Measurements from ENCODE around the gene GDNF. TPM values are rescaled to one million over a fixed set of nuclear protein-coding genes. Genes with fewer than 3 reads are reported as not detected.

GDNF gene
- total RNA-seq, 5 donors from 2014 or later (not counting 1 experiment from before 2014, with no cell fraction given), result not detected

DNA sequence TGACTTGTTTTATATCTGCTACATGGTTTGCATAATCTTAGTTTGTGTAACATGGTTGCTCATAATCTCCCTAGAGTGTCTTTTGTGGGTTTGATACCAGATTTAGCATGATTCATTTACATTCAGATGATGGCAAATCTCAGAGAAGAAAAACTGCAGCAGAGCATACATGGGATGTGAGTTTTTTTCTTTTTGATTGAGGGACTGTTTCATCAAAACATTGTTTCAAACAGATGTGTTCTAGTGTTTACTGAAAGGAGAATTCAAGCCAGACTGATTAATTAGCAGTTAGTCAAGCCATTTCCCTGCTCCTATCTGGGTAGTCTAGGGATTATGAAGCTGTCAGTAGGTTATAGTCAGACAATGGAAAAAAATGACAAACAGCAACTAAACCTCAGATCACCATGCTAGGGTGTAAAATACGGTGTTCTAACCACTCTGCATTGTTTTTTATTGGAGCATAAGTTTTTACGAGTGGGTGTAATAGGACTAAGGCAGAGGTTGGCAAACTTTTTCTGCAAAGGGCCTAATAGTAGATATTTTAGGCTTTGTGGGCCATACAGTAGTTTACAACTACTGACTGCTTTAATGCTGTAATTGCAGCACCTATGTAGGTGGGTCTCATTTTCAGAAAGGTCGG lies 10.5 kb upstream of the GDNF start:
- 38% methylated on average over 1 of the region's 3 CpGs for WGBS (ENCODE audit: insufficient coverage)
- no peaks in the 10 kb centered on the region for H3K36me3 Mint-ChIP-seq
- H3K27me3 Mint-ChIP-seq, result peaks cover 4 to 32% of the 10 kb centered on the region in 2 donors
- DNase-seq, result no peak
- ChIA-PET CTCF (no interaction called here), POLR2A (interaction anchor here in 1 of 2 donors (0.6 kb wide), 1 partner anchor 9 kb away, joined by 3 read pairs; no protein-coding TSS in a partner anchor)
- H3K27ac Mint-ChIP-seq, result no peak overlapping the region
- Histone ChIP-seq H3K27ac (ENCODE audit: low read length) (no peak overlapping the region), H3K4me3 (ENCODE audit: control insufficient read depth in 1 of 2, extremely low read depth in 1 of 2, low read length in 1 of 2) (no peak overlapping the region), H3K4me1 (ENCODE audit: control insufficient read depth in 1 of 2, extremely low read depth in 1 of 2, insufficient read depth in 2 of 2, low read length in 2 of 2) (no peaks in the 10 kb centered on the region), H3K36me3 (ENCODE audit: control insufficient read depth in 2 of 2, extremely low read depth in 1 of 2, insufficient read depth in 1 of 2, low read length in 1 of 2) (no peaks in the 10 kb centered on the region), H3K27me3 (replicated peaks in 1 of 2; ENCODE audit: control insufficient read depth in 2 of 2, extremely low read depth in 1 of 2, insufficient read depth in 2 of 2, low read length in 1 of 2) (peaks cover 0 to 2% of the 10 kb centered on the region in 2 experiments), H3K9me3 (no peaks in the 10 kb centered on the region)
- H3K9me3 Mint-ChIP-seq, result peaks cover 0 to 7% (median 1%) of the 10 kb centered on the region in 3 donors
- no peaks in the 10 kb centered on the region for H3K4me1 Mint-ChIP-seq
- ATAC-seq (replicated peaks in 1 of 4), result no peak
- H3K4me3 Mint-ChIP-seq, result no peak overlapping the region

DNA sequence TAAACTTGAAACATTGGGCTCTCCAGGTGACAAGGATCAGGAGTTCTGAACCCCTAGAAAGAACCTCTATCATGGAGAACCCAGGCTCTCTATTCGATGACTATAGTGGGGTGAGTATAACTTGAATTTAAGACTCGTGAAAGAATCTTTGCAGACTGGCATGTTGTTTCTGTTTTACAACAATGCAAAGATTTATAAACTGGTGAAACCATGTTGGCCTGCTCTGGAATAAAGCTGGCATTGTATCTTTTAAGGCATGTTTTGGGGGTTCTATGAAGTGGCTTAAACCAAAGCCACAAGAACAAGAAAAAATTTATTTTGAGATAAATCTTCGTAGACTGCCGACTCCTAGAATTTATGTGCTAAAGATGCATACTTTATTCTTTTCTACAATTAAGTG lies 9.8 kb upstream of the GDNF start:
- ChIA-PET POLR2A (interaction anchor here in 1 of 2 donors (0.6 kb wide), 1 partner anchor 41 kb away, joined by 3 read pairs; no protein-coding TSS in a partner anchor), CTCF (no interaction called here)
- 60% methylated on average over 2 of the region's 4 CpGs for WGBS (ENCODE audit: insufficient coverage)
- no peaks in the 10 kb centered on the region for H3K36me3 Mint-ChIP-seq
- H3K4me3 ChIP-seq (ENCODE audit: control insufficient read depth in 1 of 2, extremely low read depth in 1 of 2, low read length in 1 of 2), result no peak overlapping the region
- ATAC-seq (replicated peaks in 1 of 4), result no peak
- H3K27ac ChIP-seq (ENCODE audit: low read length), result no peak overlapping the region
- H3K9me3 ChIP-seq, result no peaks in the 10 kb centered on the region
- H3K27me3 ChIP-seq (replicated peaks in 1 of 2; ENCODE audit: control insufficient read depth in 2 of 2, extremely low read depth in 1 of 2, insufficient read depth in 2 of 2, low read length in 1 of 2), result peaks cover 0 to 2% of the 10 kb centered on the region in 2 experiments
- no peaks in the 10 kb centered on the region for H3K4me1 ChIP-seq (ENCODE audit: control insufficient read depth in 1 of 2, extremely low read depth in 1 of 2, insufficient read depth in 2 of 2, low read length in 2 of 2)
- H3K9me3 Mint-ChIP-seq, result peaks cover 0 to 4% (median 0%) of the 10 kb centered on the region in 3 donors
- H3K27ac Mint-ChIP-seq, result no peak overlapping the region
- H3K4me3 Mint-ChIP-seq, result no peak overlapping the region
- H3K36me3 ChIP-seq (ENCODE audit: control insufficient read depth in 2 of 2, extremely low read depth in 1 of 2, insufficient read depth in 1 of 2, low read length in 1 of 2), result no peaks in the 10 kb centered on the region
- DNase-seq, result no peak
- no peaks in the 10 kb centered on the region for H3K4me1 Mint-ChIP-seq
- peaks cover 8 to 32% of the 10 kb centered on the region in 2 donors for H3K27me3 Mint-ChIP-seq

GRCh38 chr5:37847978-37848425 lies 8.2 kb upstream of the GDNF start:
- H3K4me1 ChIP-seq (ENCODE audit: control insufficient read depth in 1 of 2, extremely low read depth in 1 of 2, insufficient read depth in 2 of 2, low read length in 2 of 2), result no peaks in the 10 kb centered on the region
- ATAC-seq (replicated peaks in 1 of 4) (no peak), DNase-seq (no peak)
- Mint-ChIP-seq H3K27ac (no peak overlapping the region), H3K4me1 (no peaks in the 10 kb centered on the region), H3K27me3 (peaks cover 18 to 32% of the 10 kb centered on the region in 2 donors), H3K36me3 (no peaks in the 10 kb centered on the region), H3K4me3 (no peak overlapping the region), H3K9me3 (no peaks in the 10 kb centered on the region)
- H3K36me3 ChIP-seq (ENCODE audit: control insufficient read depth in 2 of 2, extremely low read depth in 1 of 2, insufficient read depth in 1 of 2, low read length in 1 of 2), result no peaks in the 10 kb centered on the region
- H3K27ac ChIP-seq (ENCODE audit: low read length), result no peak overlapping the region
- peaks cover 0 to 8% of the 10 kb centered on the region in 2 experiments for H3K27me3 ChIP-seq (replicated peaks in 1 of 2; ENCODE audit: control insufficient read depth in 2 of 2, extremely low read depth in 1 of 2, insufficient read depth in 2 of 2, low read length in 1 of 2)
- H3K4me3 ChIP-seq (ENCODE audit: control insufficient read depth in 1 of 2, extremely low read depth in 1 of 2, low read length in 1 of 2), result no peak overlapping the region
- no CpG with 5 or more reads among the region's 3 CpGs for WGBS (ENCODE audit: insufficient coverage)
- CTCF ChIA-PET, result no interaction called here
- no peaks in the 10 kb centered on the region for H3K9me3 ChIP-seq
- POLR2A ChIA-PET, result no interaction called here

DNA sequence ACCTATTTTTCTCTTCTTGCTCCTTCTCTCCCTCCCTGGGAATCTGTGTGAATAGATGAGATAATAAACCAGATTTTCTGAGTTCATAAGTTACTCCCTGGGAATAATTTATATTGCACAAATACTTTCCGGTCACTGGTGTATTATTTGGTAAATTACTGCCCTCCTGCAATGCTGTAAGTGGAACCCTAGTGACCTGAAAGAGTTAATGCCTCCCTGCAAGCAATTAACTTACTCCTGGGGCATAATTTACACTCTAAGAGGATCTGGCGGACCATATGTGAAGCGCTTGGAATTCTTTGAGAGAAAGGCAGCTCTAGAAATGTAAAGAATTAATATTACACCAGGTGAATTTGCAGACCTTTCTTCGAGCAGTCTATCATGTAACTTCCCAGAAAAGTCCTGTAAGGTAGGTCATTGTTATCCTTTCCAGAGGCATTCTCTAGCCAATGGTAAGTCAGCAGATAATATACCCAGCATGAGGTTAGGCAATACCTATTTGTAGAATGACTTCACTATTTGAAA lies 7.0 kb upstream of the GDNF start:
- H3K4me3 Mint-ChIP-seq, result no peak overlapping the region
- Histone ChIP-seq H3K4me3 (ENCODE audit: control insufficient read depth in 1 of 2, extremely low read depth in 1 of 2, low read length in 1 of 2) (no peak overlapping the region), H3K27ac (ENCODE audit: low read length) (no peak overlapping the region), H3K9me3 (no peaks in the 10 kb centered on the region), H3K36me3 (ENCODE audit: control insufficient read depth in 2 of 2, extremely low read depth in 1 of 2, insufficient read depth in 1 of 2, low read length in 1 of 2) (no peaks in the 10 kb centered on the region), H3K4me1 (ENCODE audit: control insufficient read depth in 1 of 2, extremely low read depth in 1 of 2, insufficient read depth in 2 of 2, low read length in 2 of 2) (no peaks in the 10 kb centered on the region), H3K27me3 (replicated peaks in 1 of 2; ENCODE audit: control insufficient read depth in 2 of 2, extremely low read depth in 1 of 2, insufficient read depth in 2 of 2, low read length in 1 of 2) (peaks cover 5 to 16% of the 10 kb centered on the region in 2 experiments)
- ChIA-PET POLR2A (no interaction called here), CTCF (no interaction called here)
- no peaks in the 10 kb centered on the region for H3K36me3 Mint-ChIP-seq
- no peak for DNase-seq
- no peaks in the 10 kb centered on the region for H3K4me1 Mint-ChIP-seq
- H3K27ac Mint-ChIP-seq, result no peak overlapping the region
- H3K27me3 Mint-ChIP-seq, result peaks cover 23 to 37% of the 10 kb centered on the region in 2 donors
- H3K9me3 Mint-ChIP-seq, result no peaks in the 10 kb centered on the region
- no peak for ATAC-seq (replicated peaks in 1 of 4)
- WGBS (ENCODE audit: insufficient coverage), result no CpG with 5 or more reads among the region's 4 CpGs

GRCh38 chr5:37844009-37844408 lies 4.2 kb upstream of the GDNF start:
- peaks cover 15 to 33% of the 10 kb centered on the region in 2 experiments for H3K27me3 ChIP-seq (replicated peaks in 1 of 2; ENCODE audit: control insufficient read depth in 2 of 2, extremely low read depth in 1 of 2, insufficient read depth in 2 of 2, low read length in 1 of 2)
- peaks cover 0 to 2% of the 10 kb centered on the region in 2 experiments for H3K4me1 ChIP-seq (ENCODE audit: control insufficient read depth in 1 of 2, extremely low read depth in 1 of 2, insufficient read depth in 2 of 2, low read length in 2 of 2)
- no peaks in the 10 kb centered on the region for H3K9me3 ChIP-seq
- ChIA-PET POLR2A (no interaction called here), CTCF (no interaction called here)
- WGBS (ENCODE audit: insufficient coverage), result 23% methylated on average over 5 of the region's 6 CpGs
- peaks cover 44 to 45% of the 10 kb centered on the region in 2 donors for H3K27me3 Mint-ChIP-seq
- peaks cover 2 to 6% (median 5%) of the 10 kb centered on the region in 3 donors for H3K4me1 Mint-ChIP-seq
- ATAC-seq (replicated peaks in 1 of 4) (no peak), DNase-seq (no peak)
- H3K4me3 ChIP-seq (ENCODE audit: control insufficient read depth in 1 of 2, extremely low read depth in 1 of 2, low read length in 1 of 2), result no peak overlapping the region
- no peaks in the 10 kb centered on the region for H3K36me3 Mint-ChIP-seq
- no peak overlapping the region for H3K27ac Mint-ChIP-seq
- H3K4me3 Mint-ChIP-seq, result no peak overlapping the region
- H3K9me3 Mint-ChIP-seq, result no peaks in the 10 kb centered on the region
- H3K27ac ChIP-seq (ENCODE audit: low read length), result no peak overlapping the region
- no peaks in the 10 kb centered on the region for H3K36me3 ChIP-seq (ENCODE audit: control insufficient read depth in 2 of 2, extremely low read depth in 1 of 2, insufficient read depth in 1 of 2, low read length in 1 of 2)

GRCh38 chr5:37842048-37842447 lies 2.2 kb upstream of the GDNF start:
- no peak overlapping the region for H3K27ac ChIP-seq (ENCODE audit: low read length)
- no peaks in the 10 kb centered on the region for H3K9me3 Mint-ChIP-seq
- WGBS (ENCODE audit: insufficient coverage), result 25% methylated on average over 5 of the region's 10 CpGs
- peaks cover 21 to 53% of the 10 kb centered on the region in 2 experiments for H3K27me3 ChIP-seq (replicated peaks in 1 of 2; ENCODE audit: control insufficient read depth in 2 of 2, extremely low read depth in 1 of 2, insufficient read depth in 2 of 2, low read length in 1 of 2)
- DNase-seq (no peak), ATAC-seq (replicated peaks in 1 of 4) (no peak)
- H3K4me3 Mint-ChIP-seq, result no peak overlapping the region
- peaks cover 18 to 25% (median 21%) of the 10 kb centered on the region in 3 donors for H3K4me1 Mint-ChIP-seq
- H3K9me3 ChIP-seq, result no peaks in the 10 kb centered on the region
- ChIA-PET POLR2A (interaction anchor here in 1 of 2 donors (0.6 kb wide), 1 partner anchor 9 kb away, joined by 3 read pairs; no protein-coding TSS in a partner anchor), CTCF (no interaction called here)
- H3K27ac Mint-ChIP-seq, result no peak overlapping the region
- peaks cover 61 to 64% of the 10 kb centered on the region in 2 donors for H3K27me3 Mint-ChIP-seq
- no peaks in the 10 kb centered on the region for H3K36me3 ChIP-seq (ENCODE audit: control insufficient read depth in 2 of 2, extremely low read depth in 1 of 2, insufficient read depth in 1 of 2, low read length in 1 of 2)
- H3K36me3 Mint-ChIP-seq, result no peaks in the 10 kb centered on the region
- no peak overlapping the region for H3K4me3 ChIP-seq (ENCODE audit: control insufficient read depth in 1 of 2, extremely low read depth in 1 of 2, low read length in 1 of 2)
- peaks cover 3 to 16% of the 10 kb centered on the region in 2 experiments for H3K4me1 ChIP-seq (ENCODE audit: control insufficient read depth in 1 of 2, extremely low read depth in 1 of 2, insufficient read depth in 2 of 2, low read length in 2 of 2)
